Measurements from ENCODE around the gene ADAM11. TPM values are rescaled to one million over a fixed set of nuclear protein-coding genes. Genes with fewer than 3 reads are reported as not detected.
"Not testable (repeated sequence)": the region's sequence is repeated elsewhere in the genome, so short reads cannot be mapped to it uniquely, and the experiment has no call there.

Gene ADAM11
- total and polyA plus RNA-seq, 11 donors: 1.8 to 24.6 (median 11.2) TPM

DNA sequence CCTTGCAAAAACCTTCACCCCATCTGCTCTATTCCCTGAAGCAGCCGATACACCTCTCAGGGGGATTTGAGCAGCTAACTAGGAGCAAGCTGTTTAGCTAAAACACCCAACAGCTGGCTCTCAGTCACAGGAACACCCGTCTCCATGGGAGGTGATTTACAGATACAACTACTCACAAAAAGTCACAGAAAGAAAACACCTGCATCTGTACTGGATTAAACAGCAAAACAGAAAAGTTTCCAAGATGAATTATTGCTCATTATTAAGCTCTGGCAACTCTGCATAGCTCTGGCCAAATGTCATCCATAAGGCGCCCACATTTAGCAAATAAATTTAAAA lies 49.0 kb downstream of the ADAM11 start:
- 61 to 73% (median 70%) methylated on average over 3 of the region's 3 CpGs for WGBS, 4 donors
- intact Hi-C loops (cut with DNase I): loop anchor here in 1 of 10 donors (5.0 kb wide), 1 partner anchor 40 kb away; the partner anchor contains the start of gene HIGD1B
- no peaks in the 10 kb centered on the region for H3K9me3 ChIP-seq
- H3K4me1 ChIP-seq: peaks cover 0 to 38% (median 16%) of the 10 kb centered on the region in 12 donors
- TF ChIP-seq POLR2A (IDR thresholded peaks at IDR 0.05): no peak
- TF ChIP-seq, protein P1, sequence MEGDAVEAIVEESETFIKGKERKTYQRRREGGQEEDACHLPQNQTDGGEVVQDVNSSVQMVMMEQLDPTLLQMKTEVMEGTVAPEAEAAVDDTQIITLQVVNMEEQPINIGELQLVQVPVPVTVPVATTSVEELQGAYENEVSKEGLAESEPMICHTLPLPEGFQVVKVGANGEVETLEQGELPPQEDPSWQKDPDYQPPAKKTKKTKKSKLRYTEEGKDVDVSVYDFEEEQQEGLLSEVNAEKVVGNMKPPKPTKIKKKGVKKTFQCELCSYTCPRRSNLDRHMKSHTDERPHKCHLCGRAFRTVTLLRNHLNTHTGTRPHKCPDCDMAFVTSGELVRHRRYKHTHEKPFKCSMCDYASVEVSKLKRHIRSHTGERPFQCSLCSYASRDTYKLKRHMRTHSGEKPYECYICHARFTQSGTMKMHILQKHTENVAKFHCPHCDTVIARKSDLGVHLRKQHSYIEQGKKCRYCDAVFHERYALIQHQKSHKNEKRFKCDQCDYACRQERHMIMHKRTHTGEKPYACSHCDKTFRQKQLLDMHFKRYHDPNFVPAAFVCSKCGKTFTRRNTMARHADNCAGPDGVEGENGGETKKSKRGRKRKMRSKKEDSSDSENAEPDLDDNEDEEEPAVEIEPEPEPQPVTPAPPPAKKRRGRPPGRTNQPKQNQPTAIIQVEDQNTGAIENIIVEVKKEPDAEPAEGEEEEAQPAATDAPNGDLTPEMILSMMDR (IDR thresholded peaks at IDR 0.05): no peak
- H3K4me3 ChIP-seq: no peak overlapping the region
- DNase-seq: no peak
- peaks cover 0 to 26% (median 13%) of the 10 kb centered on the region in 9 donors for H3K36me3 ChIP-seq
- peak overlapping the region in 1 of 12 donors; percentile 83 for H3K27ac ChIP-seq
- ATAC-seq: no peak
- H3K27me3 ChIP-seq: no peaks in the 10 kb centered on the region

DNA sequence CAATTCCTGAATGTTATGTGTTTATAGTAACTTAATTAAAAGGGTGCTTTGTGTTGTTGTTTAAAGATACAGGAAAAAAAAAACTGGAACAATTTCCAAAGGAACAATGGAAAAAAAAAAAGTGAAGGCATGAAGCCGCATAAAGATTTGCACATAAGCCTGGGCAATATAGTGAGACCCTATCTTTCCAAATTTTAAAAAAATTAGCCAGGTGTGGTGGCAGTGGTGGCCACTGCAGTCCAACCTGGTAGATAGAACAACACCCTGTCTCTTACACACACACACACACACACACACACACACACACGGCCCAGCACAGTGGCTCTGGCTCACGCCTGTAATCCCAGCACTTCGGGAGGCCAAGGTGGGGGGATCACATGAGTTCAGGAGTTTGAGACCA lies 49.4 kb downstream of the ADAM11 start:
- H3K27ac ChIP-seq: peak overlapping the region in 1 of 12 donors; percentile 83
- no peaks in the 10 kb centered on the region for H3K9me3 ChIP-seq
- ATAC-seq (no peak), DNase-seq (no peak)
- H3K36me3 ChIP-seq: peaks cover 0 to 26% (median 13%) of the 10 kb centered on the region in 9 donors
- no peaks in the 10 kb centered on the region for H3K27me3 ChIP-seq
- peaks cover 0 to 34% (median 12%) of the 10 kb centered on the region in 12 donors for H3K4me1 ChIP-seq
- 87 to 90% (median 89%) methylated on average over 4 of the region's 4 CpGs for WGBS, 4 donors
- intact Hi-C loops (cut with DNase I): loop anchor here in 1 of 10 donors (5.0 kb wide), 1 partner anchor 39 kb away; the partner anchor contains the start of gene HIGD1B
- H3K4me3 ChIP-seq: no peak overlapping the region
- TF ChIP-seq POLR2A (IDR thresholded peaks at IDR 0.05): no peak
- TF ChIP-seq, protein P1 (IDR thresholded peaks at IDR 0.05): no peak

DNA sequence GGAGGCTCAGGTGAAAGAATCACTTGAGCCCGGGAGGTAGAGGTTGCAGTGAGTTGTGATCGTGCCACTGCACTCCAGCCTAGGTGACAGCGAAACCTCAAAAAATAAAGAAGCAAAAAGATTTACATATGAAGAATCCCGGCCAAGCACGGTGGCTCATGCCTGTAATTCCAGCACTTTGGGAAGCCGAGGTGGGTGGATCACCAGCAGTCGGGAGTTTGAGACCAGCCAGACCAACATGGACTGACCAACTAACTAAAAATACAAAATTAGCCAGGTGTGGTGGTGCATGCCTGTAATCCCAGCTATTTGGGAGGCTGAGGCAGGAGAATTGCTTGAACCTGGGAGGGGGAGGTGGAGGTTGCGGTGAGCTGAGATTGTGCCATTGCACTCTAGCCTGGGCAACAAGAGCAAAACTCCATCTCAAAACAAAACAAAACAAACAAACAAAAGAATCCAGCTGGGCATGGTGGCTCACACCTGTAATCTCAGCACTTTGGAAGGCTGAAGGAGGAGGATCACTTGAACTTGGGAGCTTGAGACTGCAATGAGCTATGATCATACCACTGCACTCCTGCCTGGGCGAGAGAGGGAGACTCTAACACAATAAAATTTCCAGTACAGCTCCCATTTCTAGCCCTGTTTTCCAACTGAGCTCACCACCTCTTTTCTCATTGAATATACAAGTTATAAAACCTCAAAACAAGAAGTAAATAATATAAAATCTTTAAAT lies 50.0 kb downstream of the ADAM11 start:
- peaks cover 0 to 27% (median 9%) of the 10 kb centered on the region in 12 donors for H3K4me1 ChIP-seq
- not testable (repeated sequence) for H3K4me3 ChIP-seq, DNase-seq, ATAC-seq, H3K9me3 ChIP-seq, H3K27me3 ChIP-seq
- H3K27ac ChIP-seq: peak overlapping the region in 1 of 12 donors; percentile 83
- WGBS, 4 donors: 93 to 95% (median 94%) methylated on average over 9 of the region's 9 CpGs
- peaks cover 0 to 26% (median 13%) of the 10 kb centered on the region in 9 donors for H3K36me3 ChIP-seq
- intact Hi-C loops (cut with DNase I): loop anchor here in 1 of 10 donors (5.0 kb wide), 1 partner anchor 38 kb away; the partner anchor contains the start of gene HIGD1B

DNA sequence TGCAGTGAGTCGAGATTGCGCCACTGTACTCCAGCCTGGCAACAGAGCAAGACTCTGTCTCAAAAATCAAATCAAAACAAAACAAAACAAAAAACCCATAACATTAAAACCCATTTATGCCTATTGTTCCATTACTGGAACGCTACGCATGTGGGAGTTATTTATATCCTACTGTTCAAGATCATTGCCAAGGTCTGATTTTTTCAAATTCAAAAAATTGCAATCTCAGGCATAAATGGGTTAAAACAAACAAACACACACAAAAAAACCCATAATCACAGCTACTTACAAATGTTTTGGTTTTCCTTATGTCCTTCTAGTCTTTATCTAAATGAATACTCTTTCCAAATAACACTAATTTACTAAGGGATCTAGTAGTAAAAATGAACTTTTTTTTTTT lies 53.5 kb downstream of the ADAM11 start:
- H3K36me3 ChIP-seq: no peaks in the 10 kb centered on the region
- no peak for TF ChIP-seq POLR2A (IDR thresholded peaks at IDR 0.05)
- TF ChIP-seq, protein P1 (IDR thresholded peaks at IDR 0.05): no peak
- H3K27ac ChIP-seq: peak overlapping the region in 8 of 12 donors; percentile 1 to 83 (median 34)
- ATAC-seq (peak in 1 of 4 donors; percentile 18), DNase-seq (no peak)
- WGBS, 4 donors: 36 to 51% (median 47%) methylated on average over 4 of the region's 4 CpGs
- no peaks in the 10 kb centered on the region for H3K9me3 ChIP-seq
- H3K27me3 ChIP-seq: no peaks in the 10 kb centered on the region
- no peak overlapping the region for H3K4me3 ChIP-seq
- intact Hi-C loops (cut with DNase I): no loop called here
- peaks cover 0 to 30% (median 6%) of the 10 kb centered on the region in 12 donors for H3K4me1 ChIP-seq

DNA sequence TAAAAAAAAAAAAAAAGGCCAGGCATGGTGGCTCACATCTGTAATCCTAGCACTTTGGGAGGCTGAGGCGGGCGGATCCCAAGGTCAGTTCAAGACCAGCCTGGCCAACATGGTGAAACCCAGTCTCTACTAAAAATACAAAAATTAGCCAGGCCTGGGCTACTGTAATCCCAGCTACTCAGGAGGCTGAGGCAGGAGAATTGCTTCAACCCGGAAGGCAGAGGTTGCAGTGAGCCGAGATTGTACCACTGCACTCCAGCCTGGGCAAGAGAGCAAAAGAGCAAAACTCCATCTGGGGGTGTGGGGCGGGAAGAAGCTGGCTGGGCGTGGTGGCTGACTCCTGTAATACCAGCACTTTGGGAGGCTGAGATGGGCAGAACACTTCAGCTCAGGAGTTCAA lies 59.7 kb downstream of the ADAM11 start:
- 86 to 92% (median 90%) methylated on average over 6 of the region's 6 CpGs for WGBS, 4 donors
- H3K9me3 ChIP-seq; intact Hi-C loops (cut with DNase I); ATAC-seq; H3K36me3 ChIP-seq; H3K27me3 ChIP-seq; DNase-seq; H3K4me3 ChIP-seq: not testable (repeated sequence)
- Histone ChIP-seq H3K4me1 (peaks cover 0 to 38% (median 8%) of the 10 kb centered on the region in 12 donors), H3K27ac (peak overlapping the region in 1 of 12 donors; percentile 59)

Data from heart left ventricle (tissue), 16 donors.